ENCODE data around the gene CNTNAP1. TPM values are rescaled to one million over a fixed set of nuclear protein-coding genes. Genes with fewer than 3 reads are reported as not detected.
A peak's percentile ranks its signal among the peaks of the same experiment; 100 is the strongest.
"Not testable (repeated sequence)": the region's sequence is repeated elsewhere in the genome, so short reads cannot be mapped to it uniquely, and the experiment has no call there.

The CNTNAP1 gene
- total RNA-seq, 2 experiments from 2014 or later = 3.6 to 4.6 TPM

- Mint-ChIP-seq H3K27ac (no peak overlapping the region), H3K36me3 (peaks cover 30% of the 10 kb centered on the region), H3K4me3 (no peak overlapping the region), H3K4me1 (peaks cover 8% of the 10 kb centered on the region), H3K9me3 (no peaks in the 10 kb centered on the region), H3K27me3 (no peaks in the 10 kb centered on the region)
- POLR2A ChIA-PET = no interaction called here
- ATAC-seq (ENCODE audit: low read depth) = no peak
- no peak for DNase-seq
These were observed 18.4 kb downstream of the CNTNAP1 start for GRCh38 chr17:42700586-42701289.

DNA sequence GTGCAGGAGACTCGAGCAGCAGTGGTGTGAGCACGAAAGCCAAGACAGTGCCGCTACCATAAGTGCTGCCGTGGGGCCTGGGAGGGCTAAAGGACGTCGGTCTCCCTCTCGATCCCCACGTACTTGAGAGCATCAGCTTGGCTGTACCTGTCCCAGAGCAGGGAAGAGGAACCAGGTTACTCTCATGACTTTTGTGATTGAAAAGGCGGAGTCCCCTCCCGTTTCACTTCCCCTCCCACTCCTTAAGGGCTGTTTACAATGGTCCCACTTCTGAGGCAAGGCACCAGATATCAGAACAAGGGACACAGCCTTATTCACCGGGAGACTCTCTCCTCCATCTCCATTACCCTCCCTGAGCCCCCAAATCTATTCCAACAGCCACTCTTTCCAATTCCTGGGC lies 20.1 kb downstream of the CNTNAP1 start:
- Mint-ChIP-seq H3K36me3 (peaks cover 40% of the 10 kb centered on the region), H3K4me3 (no peak overlapping the region), H3K9me3 (no peaks in the 10 kb centered on the region), H3K27ac (no peak overlapping the region), H3K27me3 (no peaks in the 10 kb centered on the region), H3K4me1 (peaks cover 13% of the 10 kb centered on the region)
- no peak for DNase-seq
- ATAC-seq (ENCODE audit: low read depth) = no peak
- POLR2A ChIA-PET = no interaction called here

- no peaks in the 10 kb centered on the region for H3K9me3 Mint-ChIP-seq
- H3K4me1 Mint-ChIP-seq = peaks cover 17% of the 10 kb centered on the region
- H3K27me3 Mint-ChIP-seq = no peaks in the 10 kb centered on the region
- ATAC-seq (ENCODE audit: low read depth) (no peak), DNase-seq (no peak)
- POLR2A ChIA-PET = no interaction called here
- H3K27ac Mint-ChIP-seq = no peak overlapping the region
- peaks cover 47% of the 10 kb centered on the region for H3K36me3 Mint-ChIP-seq
- H3K4me3 Mint-ChIP-seq = peak overlapping the region; percentile 1
These were observed 22.1 kb downstream of the CNTNAP1 start for GRCh38 chr17:42704490-42704836.

GRCh38 chr17:42704837-42705494 lies 22.6 kb downstream of the CNTNAP1 start:
- H3K4me3 Mint-ChIP-seq = no peak overlapping the region
- ATAC-seq (ENCODE audit: low read depth) = peak; percentile 62
- H3K9me3 Mint-ChIP-seq = no peaks in the 10 kb centered on the region
- H3K27ac Mint-ChIP-seq = no peak overlapping the region
- DNase-seq = no peak
- H3K4me1 Mint-ChIP-seq = peaks cover 17% of the 10 kb centered on the region
- peaks cover 52% of the 10 kb centered on the region for H3K36me3 Mint-ChIP-seq
- POLR2A ChIA-PET = no interaction called here
- no peaks in the 10 kb centered on the region for H3K27me3 Mint-ChIP-seq

GRCh38 chr17:42706732-42707131 lies 24.4 kb downstream of the CNTNAP1 start:
- DNase-seq = no peak
- Mint-ChIP-seq H3K9me3 (no peaks in the 10 kb centered on the region), H3K36me3 (peaks cover 52% of the 10 kb centered on the region), H3K27ac (no peak overlapping the region), H3K4me1 (peaks cover 17% of the 10 kb centered on the region), H3K27me3 (no peaks in the 10 kb centered on the region), H3K4me3 (no peak overlapping the region)
- POLR2A ChIA-PET = no interaction called here
- ATAC-seq (ENCODE audit: low read depth) = peak; percentile 30

- ATAC-seq (ENCODE audit: low read depth) (no peak), DNase-seq (no peak)
- Mint-ChIP-seq H3K36me3 (peaks cover 49% of the 10 kb centered on the region), H3K27me3 (no peaks in the 10 kb centered on the region), H3K4me3 (no peak overlapping the region), H3K9me3 (no peaks in the 10 kb centered on the region), H3K27ac (no peak overlapping the region), H3K4me1 (peaks cover 17% of the 10 kb centered on the region)
- POLR2A ChIA-PET = no interaction called here
These were observed 26.3 kb downstream of the CNTNAP1 start for GRCh38 chr17:42708588-42708987.

DNA sequence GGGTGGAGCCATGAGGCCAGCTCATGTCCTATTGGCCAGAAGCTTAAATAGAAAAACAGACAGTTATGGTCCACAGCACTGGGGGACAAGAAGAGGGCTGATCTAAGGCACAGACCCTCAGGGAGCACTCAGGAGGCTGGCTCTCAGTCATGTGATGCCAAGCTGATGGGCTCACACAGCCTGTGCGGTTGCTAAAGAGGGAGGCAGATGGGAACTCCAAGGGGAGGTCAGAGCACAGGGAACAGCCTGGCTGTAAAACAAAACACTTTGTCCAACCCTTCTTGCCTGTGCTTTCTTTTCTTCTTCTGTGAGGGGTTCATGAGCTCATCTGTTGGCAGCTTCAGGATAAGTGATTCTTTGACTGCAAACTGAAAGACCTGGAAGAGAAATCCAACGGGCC lies 27.2 kb downstream of the CNTNAP1 start:
- DNase-seq (no peak), ATAC-seq (ENCODE audit: low read depth) (no peak)
- H3K9me3 Mint-ChIP-seq = no peaks in the 10 kb centered on the region
- H3K36me3 Mint-ChIP-seq = peaks cover 41% of the 10 kb centered on the region
- POLR2A ChIA-PET = interaction anchor here (0.7 kb wide), 1 partner anchor 102 kb away, joined by 3 read pairs; no protein-coding TSS in a partner anchor
- H3K27ac Mint-ChIP-seq = no peak overlapping the region
- H3K4me3 Mint-ChIP-seq = no peak overlapping the region
- no peaks in the 10 kb centered on the region for H3K27me3 Mint-ChIP-seq
- H3K4me1 Mint-ChIP-seq = peaks cover 14% of the 10 kb centered on the region

DNA sequence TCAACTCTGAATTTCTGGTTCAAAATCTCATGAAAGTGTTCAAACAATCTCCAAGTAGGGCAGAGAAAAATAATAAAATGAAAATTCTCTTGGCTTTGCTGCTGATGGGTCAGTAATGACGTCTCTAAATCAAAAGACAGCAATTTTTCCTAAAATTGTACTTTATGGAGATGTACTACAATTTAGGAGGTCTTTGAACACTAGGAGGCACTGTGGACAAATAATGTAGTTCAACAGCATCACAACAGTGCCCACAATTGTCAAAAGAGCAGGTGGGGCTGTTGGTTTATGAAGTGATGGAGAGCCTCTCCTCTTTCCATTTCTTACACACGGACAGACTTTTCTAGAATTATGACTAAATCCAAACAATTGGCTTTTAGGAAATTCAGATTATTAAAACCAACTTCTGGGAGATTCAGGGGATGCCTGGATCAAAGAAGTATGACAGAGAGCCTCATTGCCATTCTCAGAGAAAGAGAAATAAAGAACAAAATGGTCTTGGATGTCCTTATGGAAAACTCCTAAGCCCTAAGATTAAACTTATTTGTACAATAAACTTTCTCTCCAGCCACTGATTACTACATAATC lies 38.8 kb downstream of the CNTNAP1 start:
- ATAC-seq (ENCODE audit: low read depth) = peak; percentile 76
- H3K9me3 Mint-ChIP-seq = no peaks in the 10 kb centered on the region
- no peaks in the 10 kb centered on the region for H3K4me1 Mint-ChIP-seq
- no peak for DNase-seq
- no peaks in the 10 kb centered on the region for H3K27me3 Mint-ChIP-seq
- H3K27ac Mint-ChIP-seq = no peak overlapping the region
- no peak overlapping the region for H3K4me3 Mint-ChIP-seq
- POLR2A ChIA-PET = no interaction called here
- H3K36me3 Mint-ChIP-seq = peaks cover 37% of the 10 kb centered on the region

DNA sequence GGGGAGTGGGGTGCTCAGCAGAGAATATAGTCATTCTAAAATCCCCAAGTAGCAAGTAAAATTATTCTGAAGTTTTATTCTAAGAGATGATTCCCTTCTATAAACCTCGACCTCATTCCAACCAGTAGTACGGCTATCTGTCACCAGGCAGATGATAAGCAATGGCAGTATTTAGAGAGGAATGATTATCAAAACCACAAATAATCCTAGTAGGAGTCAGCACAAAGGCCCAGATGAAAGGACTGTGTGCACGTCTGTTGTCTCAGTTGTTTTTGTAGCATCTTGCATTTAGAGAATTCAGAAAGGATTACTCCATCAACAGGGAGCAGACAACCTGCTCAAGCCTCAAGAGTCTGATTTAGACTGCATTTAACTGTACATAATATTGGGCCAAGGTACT lies 41.3 kb downstream of the CNTNAP1 start:
- H3K9me3 Mint-ChIP-seq = no peaks in the 10 kb centered on the region

DNA sequence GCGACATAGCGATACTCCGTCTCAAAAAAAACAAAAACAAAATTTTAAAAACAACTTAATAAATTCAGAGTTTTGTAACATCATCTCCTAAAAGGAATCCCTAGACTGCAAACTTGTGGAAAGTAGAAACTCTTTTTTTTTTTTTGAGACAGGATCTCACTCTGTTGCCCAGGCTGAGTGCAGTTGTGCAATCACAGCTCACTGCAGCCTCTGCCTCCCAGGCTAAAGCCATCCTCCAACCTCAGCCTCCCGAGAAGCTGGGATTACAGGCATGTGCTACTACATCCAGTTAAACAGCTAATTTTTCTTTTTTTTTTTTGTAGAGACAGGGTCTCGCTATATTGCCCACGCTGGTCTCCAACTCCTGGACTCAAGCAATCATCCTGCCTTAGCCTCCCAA lies 42.8 kb downstream of the CNTNAP1 start:
- peaks cover 23% of the 10 kb centered on the region for H3K36me3 Mint-ChIP-seq
- no peak overlapping the region for H3K27ac Mint-ChIP-seq
- no peak for ATAC-seq (ENCODE audit: low read depth)
- H3K4me3 Mint-ChIP-seq = no peak overlapping the region
- no peaks in the 10 kb centered on the region for H3K27me3 Mint-ChIP-seq
- POLR2A ChIA-PET = interaction anchor here (0.5 to 0.9 kb wide), 3 partner anchors 39 to 204 kb away, joined by 3 to 4 read pairs (median 4); partner anchors contain the start of gene VPS25
- DNase-seq = no peak
- H3K4me1 Mint-ChIP-seq = no peaks in the 10 kb centered on the region
- no peaks in the 10 kb centered on the region for H3K9me3 Mint-ChIP-seq

More for the DNA sequence above, 41.3 kb downstream of the CNTNAP1 start:
- Mint-ChIP-seq H3K4me1 (no peaks in the 10 kb centered on the region), H3K27ac (no peak overlapping the region), H3K27me3 (no peaks in the 10 kb centered on the region), H3K4me3 (no peak overlapping the region), H3K36me3 (peaks cover 30% of the 10 kb centered on the region)
- POLR2A ChIA-PET = no interaction called here
- no peak for DNase-seq
- no peak for ATAC-seq (ENCODE audit: low read depth)

- H3K36me3 Mint-ChIP-seq = no peaks in the 10 kb centered on the region
- POLR2A ChIA-PET = no interaction called here
- H3K27me3 Mint-ChIP-seq = peaks cover 6% of the 10 kb centered on the region
- no peaks in the 10 kb centered on the region for H3K9me3 Mint-ChIP-seq
- ATAC-seq (ENCODE audit: low read depth) = no peak
- no peak for DNase-seq
- peaks cover 15% of the 10 kb centered on the region for H3K4me1 Mint-ChIP-seq
- H3K4me3 Mint-ChIP-seq = no peak overlapping the region
- H3K27ac Mint-ChIP-seq = no peak overlapping the region
These were observed 58.4 kb downstream of the CNTNAP1 start for GRCh38 chr17:42740699-42741098.

DNA sequence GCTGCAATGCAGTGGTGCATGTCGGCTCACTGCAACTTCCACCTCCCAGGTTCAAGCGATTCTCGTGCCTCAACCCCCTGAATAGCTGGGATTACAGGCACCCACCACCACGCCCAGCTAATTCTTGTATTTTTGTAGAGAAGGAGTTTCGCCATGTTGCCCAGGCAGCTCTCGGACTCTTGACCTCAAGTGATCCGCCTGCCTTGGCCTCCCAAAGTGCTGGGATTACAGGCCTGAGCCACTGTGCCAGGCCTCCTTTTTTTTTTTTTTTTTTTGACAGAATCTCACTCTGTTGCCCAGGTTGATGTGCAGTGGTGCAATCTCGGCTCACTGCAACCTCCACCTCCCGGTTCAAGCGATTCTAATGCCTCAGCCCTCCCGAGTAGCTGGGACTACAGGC lies 60.6 kb downstream of the CNTNAP1 start:
- H3K4me3 Mint-ChIP-seq; H3K9me3 Mint-ChIP-seq; DNase-seq; H3K36me3 Mint-ChIP-seq; H3K27ac Mint-ChIP-seq; ATAC-seq (ENCODE audit: low read depth): not testable (repeated sequence)
- Mint-ChIP-seq H3K4me1 (peaks cover 15% of the 10 kb centered on the region), H3K27me3 (peaks cover 24% of the 10 kb centered on the region)
- POLR2A ChIA-PET = interaction anchor here (0.6 to 0.7 kb wide), 4 partner anchors 8 to 574 kb away, joined by 3 to 5 read pairs (median 4); no protein-coding TSS in a partner anchor

DNA sequence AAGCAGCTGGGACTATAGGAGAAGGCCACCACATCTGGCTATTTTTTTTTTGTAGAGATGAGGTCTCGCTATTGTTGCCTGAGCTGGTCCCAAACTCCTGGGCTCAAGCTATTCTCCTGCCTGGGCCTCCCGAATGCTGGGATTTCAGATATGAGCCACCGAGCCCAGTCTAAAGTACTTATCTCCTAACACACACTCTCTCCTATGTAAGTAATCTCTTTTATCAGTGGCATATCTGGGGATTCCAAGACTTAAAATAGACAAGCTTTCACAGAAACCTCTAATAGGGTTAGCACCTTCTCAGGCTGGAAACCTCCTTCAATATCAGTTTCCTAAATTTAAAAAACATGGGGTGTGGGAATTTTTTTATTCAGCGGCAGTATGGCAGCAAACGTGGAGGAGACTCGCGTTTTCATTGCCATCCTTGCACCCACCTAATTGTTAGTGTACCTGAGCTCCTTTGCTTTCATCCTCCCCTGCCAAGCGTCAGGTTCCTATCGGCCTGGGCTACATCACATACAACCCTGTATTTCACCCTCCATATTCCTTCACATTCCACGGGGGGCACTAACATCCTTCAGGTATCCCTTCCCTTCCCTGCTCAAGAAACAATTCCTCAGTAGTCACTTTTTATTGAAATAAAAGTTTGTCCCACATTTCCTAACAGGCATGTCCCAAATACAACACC lies 61.4 kb downstream of the CNTNAP1 start:
- peaks cover 15% of the 10 kb centered on the region for H3K4me1 Mint-ChIP-seq

More for the DNA sequence above, 61.4 kb downstream of the CNTNAP1 start:
- H3K27me3 Mint-ChIP-seq = peaks cover 31% of the 10 kb centered on the region
- POLR2A ChIA-PET = interaction anchor here (0.7 kb wide), 1 partner anchor 9 kb away, joined by 4 read pairs; no protein-coding TSS in a partner anchor
- no peaks in the 10 kb centered on the region for H3K9me3 Mint-ChIP-seq
- H3K27ac Mint-ChIP-seq = peak overlapping the region; percentile 95
- H3K36me3 Mint-ChIP-seq = no peaks in the 10 kb centered on the region
- ATAC-seq (ENCODE audit: low read depth) (no peak), DNase-seq (no peak)
- H3K4me3 Mint-ChIP-seq = peak overlapping the region; percentile 97

Measured in activated naive CD8-positive, alpha-beta T cell treated with anti-CD3 and anti-CD28 coated beads, Interleukin-2, amount 10 ng/mL, durations not matched to agents 7 days and 5 days (primary cell).